A673 (cell line): ENCODE results near the gene CNTNAP4. TPM values are rescaled to one million over a fixed set of nuclear protein-coding genes. Genes with fewer than 3 reads are reported as not detected.

Source experiments
- BruUV-seq: library from RNA; stranded (reverse); fragments of 400-500 nt; replicated peaks from 2 replicates; lab custom pipeline; 2021; lab: Mats Ljungman, UMichigan
- CTCF ChIA-PET: fragments of 300-600 bp; sonication (Branson Sonifier 250); formaldehyde crosslinking; loops from one replicate; lab custom pipeline; 2022; ENCODE audit warnings: antibody characterized with exemption; lab: Charles Lee
- POLR2A ChIA-PET: fragments of 300-600 bp; sonication (Branson Sonifier 250); formaldehyde crosslinking; loops from one replicate; lab custom pipeline; 2022; ENCODE audit warnings: antibody characterized with exemption; ENCODE audit not compliant: low non-redundant PET; lab: Charles Lee
- DNase-seq: peaks from one replicate; pipeline ENCODE4 v3.0.0-alpha.2; 2015; ENCODE audit warnings: low spot score
- H3K27ac ChIP-seq: fragments of 200-600 bp; sonication (generic); 2 replicates; pipeline ENCODE4 v1.5.1; 2016; ENCODE audit warnings: mixed run types, low read depth, mild to moderate bottlenecking, mixed read lengths, antibody characterized with exemption, low read length; ENCODE audit not compliant: poor library complexity, severe bottlenecking
- H3K27me3 ChIP-seq: fragments of 200-600 bp; sonication (generic); replicated peaks from 2 replicates; pipeline ENCODE4 v1.6.1; 2017; ENCODE audit warnings: mixed run types, low read depth, mild to moderate bottlenecking, mixed read lengths, antibody characterized with exemption, low read length; ENCODE audit not compliant: insufficient read depth, poor library complexity
- H3K36me3 ChIP-seq: fragments of 200-600 bp; sonication (generic); 2 replicates; pipeline ENCODE4 v1.6.1; 2016; ENCODE audit warnings: mixed run types, mild to moderate bottlenecking, mixed read lengths, antibody characterized with exemption, low read length; ENCODE audit not compliant: insufficient read depth, poor library complexity, severe bottlenecking
- H3K4me1 ChIP-seq: fragments of 200-600 bp; sonication (generic); 2 replicates; pipeline ENCODE4 v1.6.1; 2017; ENCODE audit warnings: mixed run types, mild to moderate bottlenecking, mixed read lengths, antibody characterized with exemption, low read length; ENCODE audit not compliant: insufficient read depth, poor library complexity, severe bottlenecking
- H3K4me3 ChIP-seq: fragments of 200-600 bp; sonication (generic); 2 replicates; pipeline ENCODE4 v1.5.1; 2016; ENCODE audit warnings: low read depth, mixed run types, mild to moderate bottlenecking, mixed read lengths, low read length; ENCODE audit not compliant: poor library complexity, severe bottlenecking
- H3K9me3 ChIP-seq: fragments of 200-600 bp; sonication (generic); 2 replicates; pipeline ENCODE4 v1.6.1; 2016; ENCODE audit warnings: mixed run types, low read depth, mild to moderate bottlenecking, mixed read lengths, antibody characterized with exemption, low read length; ENCODE audit not compliant: poor library complexity, severe bottlenecking
- CTCF ChIP-seq: fragments of 300-800, 200-600 bp; sonication (generic); conservative IDR thresholded peaks from 2 replicates; pipeline ENCODE4 v1.5.1; 2017; ENCODE audit warnings: low read depth, mild to moderate bottlenecking, antibody characterized with exemption, low read length, moderate library complexity, mixed read lengths
- EZH2 ChIP-seq: fragments of 200-600 bp; sonication (generic); IDR thresholded peaks from 2 replicates; pipeline ENCODE4 v1.6.1; 2017; ENCODE audit warnings: borderline replicate concordance, low read depth, mild to moderate bottlenecking, mixed read lengths, antibody characterized with exemption, low read length; ENCODE audit not compliant: poor library complexity, severe bottlenecking
- intact Hi-C: fragments of 100-400 bp; cut with micrococcal nuclease; formaldehyde crosslinking; loops from one replicate; pipeline ENCODE4 v1.10.0; 2022; ENCODE audit not compliant: unreplicated experiment
- total RNA-seq: library from RNA; stranded (reverse); gene quantifications from 2 replicates; pipeline ENCODE4 v1.2.3, GENCODE V29; 2021

Gene CNTNAP4
- total RNA-seq, 1 experiment from 2014 or later, result not detected

GRCh38 chr16:76241755-76242154 lies 35.4 kb upstream of the CNTNAP4 start:
- BruUV-seq, result no TSS peak
- ChIA-PET POLR2A (no interaction called here), CTCF (no interaction called here)
- Histone ChIP-seq H3K27me3 (no peaks in the 10 kb centered on the region), H3K36me3 (no peaks in the 10 kb centered on the region), H3K4me3 (no peak overlapping the region), H3K4me1 (no peaks in the 10 kb centered on the region), H3K9me3 (no peaks in the 10 kb centered on the region), H3K27ac (no peak overlapping the region)
- intact Hi-C loops, result no loop called here
- TF ChIP-seq CTCF (no peak), EZH2 (no peak)
- DNase-seq, result no peak

GRCh38 chr16:76243620-76244019 lies 33.6 kb upstream of the CNTNAP4 start:
- no peak for TF ChIP-seq CTCF
- no peak for TF ChIP-seq EZH2
- POLR2A ChIA-PET, result no interaction called here
- H3K27me3 ChIP-seq, result no peaks in the 10 kb centered on the region
- no peaks in the 10 kb centered on the region for H3K4me1 ChIP-seq
- H3K27ac ChIP-seq, result no peak overlapping the region
- H3K9me3 ChIP-seq, result no peaks in the 10 kb centered on the region
- CTCF ChIA-PET, result no interaction called here
- intact Hi-C loops, result no loop called here
- H3K36me3 ChIP-seq, result no peaks in the 10 kb centered on the region
- no TSS peak for BruUV-seq
- no peak for DNase-seq
- no peak overlapping the region for H3K4me3 ChIP-seq

GRCh38 chr16:76246587-76246986 lies 30.6 kb upstream of the CNTNAP4 start:
- no peaks in the 10 kb centered on the region for H3K9me3 ChIP-seq
- TF ChIP-seq CTCF (no peak), EZH2 (no peak)
- intact Hi-C loops, result no loop called here
- DNase-seq, result no peak
- H3K4me3 ChIP-seq, result no peak overlapping the region
- H3K27ac ChIP-seq, result no peak overlapping the region
- ChIA-PET POLR2A (no interaction called here), CTCF (no interaction called here)
- no peaks in the 10 kb centered on the region for H3K36me3 ChIP-seq
- no TSS peak for BruUV-seq
- H3K27me3 ChIP-seq, result no peaks in the 10 kb centered on the region
- no peaks in the 10 kb centered on the region for H3K4me1 ChIP-seq
